Measurements from ENCODE around the gene BRD7.

BRD7 gene

DNA sequence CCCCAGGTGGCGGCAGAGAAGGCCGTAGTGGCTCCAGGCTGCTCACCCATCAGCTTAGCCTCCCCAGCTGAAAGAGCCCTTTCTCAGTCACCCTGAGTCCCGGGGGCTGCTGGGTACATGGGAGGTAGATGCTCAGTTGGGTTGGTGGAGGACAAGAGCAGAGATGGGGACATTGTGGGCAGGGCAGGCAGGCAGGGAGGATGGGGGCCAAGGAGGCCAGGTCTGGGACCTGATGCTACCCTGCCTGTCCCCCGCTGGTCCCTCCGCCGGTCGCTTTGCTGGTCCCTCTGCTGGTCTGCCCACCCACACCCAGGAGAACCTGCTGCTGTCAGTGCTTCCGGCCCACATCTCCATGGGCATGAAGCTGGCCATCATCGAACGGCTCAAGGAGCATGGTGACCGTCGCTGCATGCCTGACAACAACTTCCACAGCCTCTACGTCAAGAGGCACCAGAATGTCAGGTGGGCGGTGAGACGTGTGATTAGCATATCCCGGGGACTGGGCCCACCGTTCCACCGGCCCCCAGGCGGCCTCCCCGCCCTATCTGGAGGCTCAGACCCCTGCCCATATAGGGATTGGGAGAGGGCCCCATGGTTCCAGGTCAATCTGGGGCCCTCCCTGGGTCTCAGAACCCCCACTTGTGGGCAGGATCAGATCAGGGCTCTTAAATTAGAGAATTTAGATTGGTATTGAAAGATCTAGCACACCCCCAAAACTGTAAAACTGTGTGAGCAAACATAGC, 75.6 kb downstream of the BRD7 start:
- DNase-seq (ENCODE audit: low read depth), result no peak
- H3K4me3 ChIP-seq (ENCODE audit: low read depth, low read length), result no peak overlapping the region
- TF ChIP-seq, protein P1, sequence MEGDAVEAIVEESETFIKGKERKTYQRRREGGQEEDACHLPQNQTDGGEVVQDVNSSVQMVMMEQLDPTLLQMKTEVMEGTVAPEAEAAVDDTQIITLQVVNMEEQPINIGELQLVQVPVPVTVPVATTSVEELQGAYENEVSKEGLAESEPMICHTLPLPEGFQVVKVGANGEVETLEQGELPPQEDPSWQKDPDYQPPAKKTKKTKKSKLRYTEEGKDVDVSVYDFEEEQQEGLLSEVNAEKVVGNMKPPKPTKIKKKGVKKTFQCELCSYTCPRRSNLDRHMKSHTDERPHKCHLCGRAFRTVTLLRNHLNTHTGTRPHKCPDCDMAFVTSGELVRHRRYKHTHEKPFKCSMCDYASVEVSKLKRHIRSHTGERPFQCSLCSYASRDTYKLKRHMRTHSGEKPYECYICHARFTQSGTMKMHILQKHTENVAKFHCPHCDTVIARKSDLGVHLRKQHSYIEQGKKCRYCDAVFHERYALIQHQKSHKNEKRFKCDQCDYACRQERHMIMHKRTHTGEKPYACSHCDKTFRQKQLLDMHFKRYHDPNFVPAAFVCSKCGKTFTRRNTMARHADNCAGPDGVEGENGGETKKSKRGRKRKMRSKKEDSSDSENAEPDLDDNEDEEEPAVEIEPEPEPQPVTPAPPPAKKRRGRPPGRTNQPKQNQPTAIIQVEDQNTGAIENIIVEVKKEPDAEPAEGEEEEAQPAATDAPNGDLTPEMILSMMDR (IDR thresholded peaks at IDR 0.05; ENCODE audit: control insufficient read depth, extremely low read depth, insufficient read depth), result no peak

- no peak overlapping the region for H3K4me3 ChIP-seq (ENCODE audit: low read depth, low read length)
- DNase-seq (ENCODE audit: low read depth), result no peak
- TF ChIP-seq, protein P1 (IDR thresholded peaks at IDR 0.05; ENCODE audit: control insufficient read depth, extremely low read depth, insufficient read depth), result no peak
These were observed 76.2 kb downstream of the BRD7 start for GRCh38 chr16:50292566-50292948.

DNA sequence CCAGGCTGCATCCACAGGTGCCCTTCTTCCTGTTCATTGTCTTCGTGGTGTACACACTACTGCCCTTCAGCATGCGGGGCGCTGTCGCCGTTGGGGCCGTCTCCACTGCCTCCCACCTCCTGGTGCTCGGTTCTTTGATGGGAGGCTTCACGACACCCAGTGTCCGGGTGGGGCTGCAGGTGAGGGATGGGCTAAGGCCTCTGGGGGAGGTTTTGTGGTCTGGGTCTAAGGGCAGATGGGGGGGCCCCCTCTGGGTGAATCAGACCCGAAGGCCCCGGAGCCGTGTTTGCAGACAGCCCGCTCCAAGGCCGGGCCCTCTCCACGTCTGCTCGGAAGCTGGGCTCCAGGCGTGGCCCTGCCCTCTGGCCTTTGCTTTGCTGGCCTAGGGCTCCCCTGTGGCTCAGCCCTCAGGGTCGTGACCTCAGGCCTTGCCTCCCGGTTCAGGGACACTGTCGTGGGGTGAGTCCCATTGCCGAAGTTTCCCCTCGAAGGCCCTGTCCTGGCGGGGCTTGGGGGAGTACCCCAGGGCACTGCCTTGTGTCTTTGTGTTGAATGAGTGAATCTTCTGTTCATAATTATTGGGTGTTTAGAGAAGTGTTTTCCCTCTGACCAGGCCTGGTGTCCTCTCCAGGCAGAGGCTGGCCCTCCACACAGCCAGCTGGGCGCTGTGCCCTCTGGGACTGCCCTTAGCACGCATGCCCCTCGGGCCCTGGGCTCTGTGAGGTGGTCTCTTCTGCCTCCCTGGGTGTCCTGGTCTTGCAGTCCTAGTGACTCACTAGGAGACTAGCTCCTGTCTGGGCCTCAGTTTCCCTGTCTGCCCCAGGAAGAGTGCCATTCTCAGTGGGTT, 76.8 kb downstream of the BRD7 start:
- H3K4me3 ChIP-seq (ENCODE audit: low read depth, low read length), result no peak overlapping the region
- DNase-seq (ENCODE audit: low read depth), result no peak
- TF ChIP-seq, protein P1 (IDR thresholded peaks at IDR 0.05; ENCODE audit: control insufficient read depth, extremely low read depth, insufficient read depth), result no peak

DNA sequence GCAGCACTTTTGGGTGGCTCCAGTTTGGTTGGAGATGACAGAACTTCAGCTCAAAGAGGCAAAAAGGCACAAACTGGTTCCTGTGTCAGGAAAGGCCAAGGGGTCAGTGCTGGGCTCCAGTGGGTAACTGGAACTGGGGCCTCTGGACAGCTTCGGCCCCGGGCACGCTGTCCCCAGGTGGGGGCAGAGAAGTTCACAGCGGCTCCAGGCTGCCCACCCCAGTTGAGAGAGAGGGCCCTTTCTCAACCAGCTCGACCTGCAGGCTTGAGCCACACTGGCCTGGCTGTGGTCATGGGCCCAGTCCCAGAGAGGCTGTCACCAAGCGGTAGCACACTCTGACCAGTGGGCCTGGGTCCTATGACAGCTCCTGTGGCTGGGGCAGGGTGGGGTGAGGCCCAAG, 77.9 kb downstream of the BRD7 start:
- no peak for DNase-seq (ENCODE audit: low read depth)
- TF ChIP-seq, protein P1 (IDR thresholded peaks at IDR 0.05; ENCODE audit: control insufficient read depth, extremely low read depth, insufficient read depth), result no peak
- H3K4me3 ChIP-seq (ENCODE audit: low read depth, low read length), result no peak overlapping the region

DNA sequence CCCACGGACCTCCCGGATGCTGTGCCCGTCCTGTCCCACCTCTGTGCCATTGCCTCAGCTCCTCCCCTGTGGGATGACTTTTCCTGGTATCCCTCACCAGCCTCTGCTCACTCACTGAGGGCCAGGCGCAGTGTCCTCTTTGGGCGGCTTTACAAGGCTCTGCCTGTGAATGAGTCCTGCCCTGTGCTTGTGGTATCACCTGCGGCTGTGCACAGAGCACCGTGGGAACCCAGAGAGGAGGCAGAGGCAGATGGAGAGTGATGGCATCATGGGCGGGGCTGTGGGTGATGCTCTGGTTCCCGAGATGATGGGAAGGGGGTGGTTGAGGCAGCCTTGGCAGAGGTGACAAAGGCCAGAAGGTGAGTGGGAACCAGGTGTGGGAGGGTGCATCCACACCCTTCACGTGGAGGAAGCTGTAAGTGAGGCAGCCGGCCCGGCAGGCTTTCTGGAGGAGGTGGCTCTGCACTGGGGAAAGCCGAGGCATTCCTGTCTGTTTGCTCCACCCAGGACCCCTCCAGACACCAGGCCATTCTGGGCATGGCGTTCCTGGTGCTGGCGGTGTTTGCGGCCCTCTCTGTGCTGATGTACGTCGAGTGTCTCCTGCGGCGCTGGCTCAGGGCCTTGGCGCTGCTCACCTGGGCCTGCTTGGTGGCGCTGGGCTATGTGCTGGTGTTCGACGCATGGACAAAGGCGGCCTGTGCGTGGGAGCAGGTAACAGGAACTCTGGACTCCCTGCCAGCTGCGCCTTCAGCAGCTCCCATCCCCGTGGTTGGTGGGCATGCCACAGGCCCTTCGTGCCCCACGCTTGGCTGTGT, 78.6 kb downstream of the BRD7 start:
- H3K4me3 ChIP-seq (ENCODE audit: low read depth, low read length), result no peak overlapping the region
- no peak for DNase-seq (ENCODE audit: low read depth)
- TF ChIP-seq, protein P1 (IDR thresholded peaks at IDR 0.05; ENCODE audit: control insufficient read depth, extremely low read depth, insufficient read depth), result no peak

DNA sequence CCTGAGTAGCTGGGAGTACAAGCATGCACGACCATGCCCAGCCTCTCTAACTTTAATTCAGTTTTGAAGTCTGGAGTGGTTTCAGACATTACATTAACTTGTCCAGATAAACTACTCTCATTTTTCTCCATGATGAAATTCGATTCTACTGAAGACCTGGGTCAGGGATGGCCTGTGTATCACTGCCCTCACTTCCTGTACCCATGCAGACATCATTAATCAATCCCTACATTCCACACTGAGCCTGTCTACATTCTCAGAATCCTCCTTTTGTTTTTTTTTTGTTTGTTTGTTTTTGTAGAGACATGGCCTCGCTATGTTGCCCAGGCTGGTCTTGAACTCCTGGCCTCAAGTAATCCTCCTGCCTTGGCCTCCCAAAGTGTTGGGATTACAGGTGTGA, 79.9 kb downstream of the BRD7 start:
- no peak for DNase-seq (ENCODE audit: low read depth)
- TF ChIP-seq, protein P1 (IDR thresholded peaks at IDR 0.05; ENCODE audit: control insufficient read depth, extremely low read depth, insufficient read depth), result no peak
- H3K4me3 ChIP-seq (ENCODE audit: low read depth, low read length), result no peak overlapping the region

Measured in LNCaP clone FGC (cell line).